HCT116 (cell line): ENCODE measurements around the gene EIF2AK3.

ENCODE experiments used
- EGR1 ChIP-seq: IDR thresholded peaks from 2 replicates; pipeline ENCODE4 v1.6.1; 2012; ENCODE audit warnings: low read depth
- ELF1 ChIP-seq: IDR thresholded peaks from 2 replicates; pipeline ENCODE4 v1.6.1; 2012; ENCODE audit warnings: low read depth, borderline replicate concordance
- EZH2 ChIP-seq: fragments of 200-600 bp; sonication (generic); IDR thresholded peaks from 2 replicates; pipeline ENCODE4 v1.6.1; 2017; ENCODE audit warnings: antibody characterized with exemption, mixed run types
- FOSL1 ChIP-seq: IDR thresholded peaks from 2 replicates; pipeline ENCODE4 v1.6.1; 2012; ENCODE audit warnings: low read depth
- POLR2A ChIP-seq: IDR thresholded peaks from 2 replicates; pipeline ENCODE4 v1.7.0; 2011; ENCODE audit warnings: borderline replicate concordance; ENCODE audit not compliant: insufficient read depth, insufficient read length; ENCODE audit errors: extremely low read depth
- RAD21 ChIP-seq: IDR thresholded peaks from 2 replicates; pipeline ENCODE4 v1.6.1; 2012; ENCODE audit warnings: low read depth, mild to moderate bottlenecking
- SIN3A ChIP-seq: IDR thresholded peaks from 2 replicates; pipeline ENCODE4 v1.6.1; 2012; ENCODE audit warnings: low read depth
- ZNF274 ChIP-seq: fragments of 200-500 bp; sonication (Bioruptor generic); IDR thresholded peaks from 2 replicates; pipeline ENCODE4 v1.6.1; 2014; ENCODE audit warnings: mild to moderate bottlenecking, low read depth, low read length, inconsistent platforms
- TF ChIP-seq, protein P1 (sequence below), 3 experiments: fragments of 200-600 bp in 1 of 3; sonication (generic) in 1 of 3; IDR thresholded peaks in 2 of 3; conservative IDR thresholded peaks in 1 of 3; 2 replicates each; pipeline ENCODE4 v1.5.1; 2012 to 2017; ENCODE audit warnings: low read depth in 2 of 3, low read length in 2 of 3, antibody characterized with exemption in 1 of 3, borderline replicate concordance in 1 of 3, control low read depth in 1 of 3, mild to moderate bottlenecking in 1 of 3, mixed read lengths in 1 of 3, mixed run types in 1 of 3, moderate library complexity in 1 of 3; ENCODE audit not compliant: insufficient read depth in 1 of 3
- TF ChIP-seq, protein P2 (sequence below): IDR thresholded peaks from 2 replicates; pipeline ENCODE4 v1.6.1; 2012; ENCODE audit warnings: low read depth

DNA sequence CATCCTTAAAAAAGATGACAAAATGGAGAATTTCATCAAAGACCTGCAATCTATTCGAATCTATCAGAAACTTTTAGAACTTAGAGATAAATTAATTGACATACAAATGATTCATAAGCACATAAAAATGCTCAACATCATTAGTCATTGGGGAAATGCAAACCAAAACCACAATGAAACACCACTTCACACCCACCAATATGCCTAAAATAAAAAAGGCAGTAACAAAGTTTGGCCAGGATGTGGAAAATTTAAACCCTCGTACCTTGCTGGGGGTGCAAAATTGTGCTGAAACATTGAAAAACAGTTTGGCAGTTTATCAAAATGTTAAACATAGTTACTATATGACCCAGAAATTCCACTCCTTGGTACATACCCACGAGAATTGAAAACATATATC, 11.5 kb upstream of the EIF2AK3 start:
- no peak for TF ChIP-seq EZH2
- TF ChIP-seq SIN3A: no peak
- no peak for TF ChIP-seq POLR2A
- TF ChIP-seq, protein P1, sequence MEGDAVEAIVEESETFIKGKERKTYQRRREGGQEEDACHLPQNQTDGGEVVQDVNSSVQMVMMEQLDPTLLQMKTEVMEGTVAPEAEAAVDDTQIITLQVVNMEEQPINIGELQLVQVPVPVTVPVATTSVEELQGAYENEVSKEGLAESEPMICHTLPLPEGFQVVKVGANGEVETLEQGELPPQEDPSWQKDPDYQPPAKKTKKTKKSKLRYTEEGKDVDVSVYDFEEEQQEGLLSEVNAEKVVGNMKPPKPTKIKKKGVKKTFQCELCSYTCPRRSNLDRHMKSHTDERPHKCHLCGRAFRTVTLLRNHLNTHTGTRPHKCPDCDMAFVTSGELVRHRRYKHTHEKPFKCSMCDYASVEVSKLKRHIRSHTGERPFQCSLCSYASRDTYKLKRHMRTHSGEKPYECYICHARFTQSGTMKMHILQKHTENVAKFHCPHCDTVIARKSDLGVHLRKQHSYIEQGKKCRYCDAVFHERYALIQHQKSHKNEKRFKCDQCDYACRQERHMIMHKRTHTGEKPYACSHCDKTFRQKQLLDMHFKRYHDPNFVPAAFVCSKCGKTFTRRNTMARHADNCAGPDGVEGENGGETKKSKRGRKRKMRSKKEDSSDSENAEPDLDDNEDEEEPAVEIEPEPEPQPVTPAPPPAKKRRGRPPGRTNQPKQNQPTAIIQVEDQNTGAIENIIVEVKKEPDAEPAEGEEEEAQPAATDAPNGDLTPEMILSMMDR (IDR thresholded peaks at IDR 0.05 in 2 of 3, conservative IDR thresholded peaks at IDR 0.05 in 1 of 3; ENCODE audit: borderline replicate concordance in 1 of 3, insufficient read depth in 1 of 3, low read depth in 2 of 3, low read length in 2 of 3): no peak
- 0 out of 2 replicates have a peak, but pooled peaks have one; percentile 24 for TF ChIP-seq EGR1
- peak; percentile 66 for TF ChIP-seq FOSL1
- TF ChIP-seq, protein P2, sequence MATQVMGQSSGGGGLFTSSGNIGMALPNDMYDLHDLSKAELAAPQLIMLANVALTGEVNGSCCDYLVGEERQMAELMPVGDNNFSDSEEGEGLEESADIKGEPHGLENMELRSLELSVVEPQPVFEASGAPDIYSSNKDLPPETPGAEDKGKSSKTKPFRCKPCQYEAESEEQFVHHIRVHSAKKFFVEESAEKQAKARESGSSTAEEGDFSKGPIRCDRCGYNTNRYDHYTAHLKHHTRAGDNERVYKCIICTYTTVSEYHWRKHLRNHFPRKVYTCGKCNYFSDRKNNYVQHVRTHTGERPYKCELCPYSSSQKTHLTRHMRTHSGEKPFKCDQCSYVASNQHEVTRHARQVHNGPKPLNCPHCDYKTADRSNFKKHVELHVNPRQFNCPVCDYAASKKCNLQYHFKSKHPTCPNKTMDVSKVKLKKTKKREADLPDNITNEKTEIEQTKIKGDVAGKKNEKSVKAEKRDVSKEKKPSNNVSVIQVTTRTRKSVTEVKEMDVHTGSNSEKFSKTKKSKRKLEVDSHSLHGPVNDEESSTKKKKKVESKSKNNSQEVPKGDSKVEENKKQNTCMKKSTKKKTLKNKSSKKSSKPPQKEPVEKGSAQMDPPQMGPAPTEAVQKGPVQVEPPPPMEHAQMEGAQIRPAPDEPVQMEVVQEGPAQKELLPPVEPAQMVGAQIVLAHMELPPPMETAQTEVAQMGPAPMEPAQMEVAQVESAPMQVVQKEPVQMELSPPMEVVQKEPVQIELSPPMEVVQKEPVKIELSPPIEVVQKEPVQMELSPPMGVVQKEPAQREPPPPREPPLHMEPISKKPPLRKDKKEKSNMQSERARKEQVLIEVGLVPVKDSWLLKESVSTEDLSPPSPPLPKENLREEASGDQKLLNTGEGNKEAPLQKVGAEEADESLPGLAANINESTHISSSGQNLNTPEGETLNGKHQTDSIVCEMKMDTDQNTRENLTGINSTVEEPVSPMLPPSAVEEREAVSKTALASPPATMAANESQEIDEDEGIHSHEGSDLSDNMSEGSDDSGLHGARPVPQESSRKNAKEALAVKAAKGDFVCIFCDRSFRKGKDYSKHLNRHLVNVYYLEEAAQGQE: no peak
- no peak for TF ChIP-seq ELF1
- TF ChIP-seq RAD21: no peak
- no peak for TF ChIP-seq ZNF274
